ENCODE measurements around the gene PLCD1. TPM values are rescaled to one million over a fixed set of nuclear protein-coding genes. Genes with fewer than 3 reads are reported as not detected.
A peak's percentile ranks its signal among the peaks of the same experiment; 100 is the strongest.

Gene PLCD1
- total and polyA plus RNA-seq, 7 experiments from 2014 or later = 13.1 to 44.0 (median 38.6) TPM

DNA sequence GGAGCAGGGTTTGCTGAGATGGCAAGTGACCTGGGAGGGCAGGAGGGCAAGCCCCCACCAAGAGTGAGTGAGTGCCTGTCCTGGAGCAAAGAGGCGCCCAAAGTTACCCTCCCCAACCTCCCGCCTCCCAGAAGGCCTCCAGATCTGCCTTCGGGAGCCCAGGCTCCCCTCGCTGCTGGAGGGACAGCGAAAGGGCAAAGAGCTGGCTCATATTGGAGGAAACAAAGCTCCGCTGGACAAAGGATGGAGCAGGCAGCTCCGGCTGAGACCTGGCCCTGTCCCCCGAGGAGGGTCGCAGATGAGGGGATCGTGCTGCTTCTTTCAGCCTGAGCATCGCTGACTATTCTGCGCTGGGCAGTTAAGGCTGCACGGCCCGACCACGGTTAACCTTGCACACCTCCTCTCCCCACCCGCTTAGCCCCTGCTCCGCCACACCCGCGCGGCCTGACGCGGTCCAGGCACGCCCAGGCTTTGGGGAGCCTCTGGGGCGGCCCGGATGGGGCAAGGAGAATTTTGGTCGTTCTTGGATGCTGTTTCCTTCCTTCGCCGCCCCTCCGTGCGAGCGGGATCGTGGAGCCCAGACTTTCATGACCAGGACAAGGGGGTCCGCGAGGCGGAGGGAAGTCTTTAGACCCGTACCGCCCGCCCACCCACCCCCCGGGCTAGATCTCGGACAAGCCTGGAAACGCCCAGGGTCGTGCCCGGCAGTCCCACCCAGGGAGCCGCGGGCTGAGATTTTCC, 651 bp downstream of the PLCD1 start:
- Mint-ChIP-seq H3K9me3 (no peaks in the 10 kb centered on the region), H3K27ac (peak overlapping the region in 7 of 9 donors; percentile 14 to 80 (median 57)), H3K27me3 (peaks cover 4 to 43% (median 18%) of the 10 kb centered on the region in 5 donors), H3K4me3 (peak overlapping the region; percentile 53 to 84 (median 72)), H3K4me1 (peaks cover 24 to 38% (median 29%) of the 10 kb centered on the region in 7 donors), H3K36me3 (peaks cover 0 to 3% (median 0%) of the 10 kb centered on the region in 5 donors)
- DNase-seq = no peak
- no peak for ATAC-seq
- H3K27me3 ChIP-seq (ENCODE audit: control insufficient read depth in 2 of 2, insufficient read depth in 2 of 2, low read length in 2 of 2) = peaks cover 0 to 3% of the 10 kb centered on the region in 2 donors
- POLR2A ChIA-PET = interaction anchor here (3.0 kb wide), 1 partner anchor 11 kb away, joined by 15 read pairs; the partner anchor contains the start of gene DLEC1
- H3K4me1 ChIP-seq (ENCODE audit: control insufficient read depth in 2 of 2, insufficient read depth in 2 of 2, low read length in 2 of 2) = peaks cover 25 to 27% of the 10 kb centered on the region in 2 donors
- H3K27ac ChIP-seq (ENCODE audit: low read depth, low read length) = no peak overlapping the region
- no peak overlapping the region for H3K4me3 ChIP-seq (ENCODE audit: low read length)
- no peaks in the 10 kb centered on the region for H3K9me3 ChIP-seq (ENCODE audit: control insufficient read depth in 2 of 3, low read length in 3 of 3)
- CTCF ChIA-PET = interaction anchor here (0.6 to 1.3 kb wide), 2 partner anchors 10 to 75 kb away, joined by 3 to 4 read pairs; partner anchors contain the start of gene DLEC1
- intact Hi-C loops (cut with micrococcal nuclease) = no loop called here
- no peaks in the 10 kb centered on the region for H3K36me3 ChIP-seq (ENCODE audit: control insufficient read depth in 2 of 3, insufficient read depth in 3 of 3, low read length in 3 of 3)

DNA sequence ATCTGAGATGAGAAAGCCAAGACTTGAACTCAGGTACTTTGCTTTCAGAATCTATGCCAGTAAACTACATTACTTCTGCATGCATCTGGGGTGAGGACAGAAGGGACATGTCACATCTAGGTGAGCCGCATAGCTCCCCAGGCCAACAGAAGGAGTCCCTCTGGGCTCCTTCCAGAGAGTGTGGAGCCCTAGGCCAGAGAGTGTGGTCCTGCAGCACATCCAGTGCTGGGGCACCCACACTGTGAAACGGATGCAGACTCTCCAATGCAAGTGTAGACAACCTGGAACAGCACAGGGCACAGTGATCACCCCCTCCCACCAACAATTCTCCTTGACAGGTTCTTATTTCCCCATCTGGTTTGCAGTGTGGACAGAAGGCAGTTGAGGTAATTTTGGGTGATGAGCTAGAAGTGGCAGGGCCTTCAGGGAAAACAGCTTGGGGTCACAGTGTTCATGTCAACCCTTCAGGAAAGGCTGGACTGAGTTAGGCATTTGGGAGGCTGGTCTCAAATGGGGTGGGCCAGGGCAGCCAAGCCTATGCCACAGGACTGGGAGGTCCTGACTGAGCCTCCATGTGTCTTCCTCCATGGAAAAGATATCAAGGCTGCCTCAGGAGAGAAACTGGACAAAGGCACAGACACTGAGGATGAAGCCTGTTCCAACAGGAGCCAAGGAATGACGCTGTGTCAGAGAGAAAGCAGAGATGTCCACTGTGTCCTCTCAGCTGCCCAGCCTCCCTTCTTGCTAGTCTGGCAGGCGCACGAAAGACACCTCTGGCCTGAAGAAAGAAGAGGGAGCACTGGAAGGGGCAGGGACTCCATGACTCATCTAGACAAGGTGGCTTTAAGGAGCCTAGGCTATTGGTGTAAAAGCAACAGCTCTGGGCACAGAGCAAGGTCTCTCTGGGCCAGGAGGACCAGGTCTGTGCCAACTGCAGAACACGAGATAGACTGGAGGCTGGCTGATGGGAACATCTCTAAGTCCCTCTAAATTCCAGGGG, 1.7 kb downstream of the PLCD1 start:
- POLR2A ChIA-PET = interaction anchor here (1.8 kb wide), 1 partner anchor 109 kb away, joined by 4 read pairs; the partner anchor contains the start of gene ACAA1
- H3K4me3 ChIP-seq (ENCODE audit: low read length) = no peak overlapping the region
- peaks cover 34 to 37% of the 10 kb centered on the region in 2 donors for H3K4me1 ChIP-seq (ENCODE audit: control insufficient read depth in 2 of 2, insufficient read depth in 2 of 2, low read length in 2 of 2)
- Mint-ChIP-seq H3K27me3 (peaks cover 0 to 41% (median 11%) of the 10 kb centered on the region in 5 donors), H3K4me3 (peak overlapping the region; percentile 53 to 84 (median 70)), H3K36me3 (peaks cover 0 to 3% (median 0%) of the 10 kb centered on the region in 5 donors), H3K9me3 (no peaks in the 10 kb centered on the region), H3K4me1 (peaks cover 28 to 48% (median 39%) of the 10 kb centered on the region in 7 donors), H3K27ac (peak overlapping the region in 4 of 9 donors; percentile 40 to 72 (median 58))
- peaks cover 0 to 3% of the 10 kb centered on the region in 2 donors for H3K27me3 ChIP-seq (ENCODE audit: control insufficient read depth in 2 of 2, insufficient read depth in 2 of 2, low read length in 2 of 2)
- H3K27ac ChIP-seq (ENCODE audit: low read depth, low read length) = no peak overlapping the region
- no peak for DNase-seq
- no peak for ATAC-seq
- H3K9me3 ChIP-seq (ENCODE audit: control insufficient read depth in 2 of 3, low read length in 3 of 3) = no peaks in the 10 kb centered on the region
- H3K36me3 ChIP-seq (ENCODE audit: control insufficient read depth in 2 of 3, insufficient read depth in 3 of 3, low read length in 3 of 3) = no peaks in the 10 kb centered on the region
- CTCF ChIA-PET = interaction anchor here (0.6 kb wide), 1 partner anchor 76 kb away, joined by 4 read pairs; no protein-coding TSS in a partner anchor
- intact Hi-C loops (cut with micrococcal nuclease) = no loop called here

DNA sequence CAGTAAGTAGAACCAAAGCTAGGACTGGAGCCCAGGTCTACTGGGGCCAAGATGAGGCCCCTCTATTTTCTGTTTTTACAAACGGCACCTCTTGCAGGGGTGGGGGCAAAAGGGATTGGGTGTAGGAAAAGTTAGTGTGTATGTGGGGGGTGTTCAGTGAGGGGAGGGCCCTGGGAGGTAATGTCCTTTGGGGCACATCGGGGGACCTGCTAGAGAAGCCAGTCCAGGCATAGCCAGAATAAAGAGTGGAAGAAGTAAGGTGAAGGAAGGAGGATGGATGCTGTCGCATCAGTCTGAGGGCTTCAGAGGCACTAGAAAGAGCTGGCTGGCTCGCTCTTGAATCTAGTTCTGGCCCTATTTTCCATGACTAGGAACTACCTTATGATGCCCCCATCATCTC, 2.6 kb downstream of the PLCD1 start:
- no peak overlapping the region for H3K27ac ChIP-seq (ENCODE audit: low read depth, low read length)
- ChIA-PET CTCF (no interaction called here), POLR2A (interaction anchor here (1.8 kb wide), 1 partner anchor 110 kb away, joined by 4 read pairs; the partner anchor contains the start of gene ACAA1)

DNA sequence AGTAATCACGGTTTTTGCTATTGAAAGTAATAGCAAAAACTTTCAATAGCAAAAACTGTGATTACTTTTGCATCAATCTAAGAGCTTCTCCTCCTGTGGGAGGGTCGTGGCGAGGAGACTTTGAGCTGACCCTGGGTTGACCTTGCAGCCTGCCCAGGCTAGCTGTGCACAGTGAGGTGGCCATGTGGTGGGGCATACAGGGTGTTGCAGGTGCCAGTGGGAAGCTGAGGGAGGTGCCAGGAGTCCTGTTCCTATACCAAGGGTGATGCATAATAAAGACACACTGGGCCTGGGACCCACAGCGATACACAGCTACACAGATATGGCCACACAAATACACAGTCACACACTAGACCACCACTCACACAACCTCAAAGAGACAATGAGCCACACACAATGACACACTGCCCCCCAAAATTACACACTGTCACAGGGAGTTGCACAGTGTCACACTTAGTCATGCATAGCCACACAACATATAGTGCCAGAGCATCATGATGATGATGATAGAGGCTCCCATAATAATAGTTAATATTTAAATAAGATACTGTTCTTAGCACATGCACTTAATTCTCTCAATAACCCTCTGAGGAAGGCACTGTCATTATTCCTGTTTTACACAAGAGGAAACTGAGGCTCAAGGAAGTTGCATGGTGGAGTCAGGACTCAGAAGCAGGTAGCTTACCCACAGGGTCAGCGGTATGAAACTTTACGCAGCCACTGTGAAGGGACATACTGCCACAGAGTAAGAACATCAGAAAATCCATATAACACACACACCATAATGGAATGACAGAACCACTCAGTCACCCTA, 6.3 kb downstream of the PLCD1 start:
- Histone ChIP-seq H3K36me3 (ENCODE audit: control insufficient read depth in 2 of 3, insufficient read depth in 3 of 3, low read length in 3 of 3) (peaks cover 0 to 25% (median 3%) of the 10 kb centered on the region in 3 experiments), H3K27me3 (ENCODE audit: control insufficient read depth in 2 of 2, insufficient read depth in 2 of 2, low read length in 2 of 2) (no peaks in the 10 kb centered on the region), H3K4me1 (ENCODE audit: control insufficient read depth in 2 of 2, insufficient read depth in 2 of 2, low read length in 2 of 2) (peaks cover 17 to 22% of the 10 kb centered on the region in 2 donors), H3K9me3 (ENCODE audit: control insufficient read depth in 2 of 3, low read length in 3 of 3) (no peaks in the 10 kb centered on the region), H3K27ac (ENCODE audit: low read depth, low read length) (peak overlapping the region; percentile 85), H3K4me3 (ENCODE audit: low read length) (peak overlapping the region; percentile 98)
- intact Hi-C loops (cut with micrococcal nuclease) = no loop called here
- H3K27me3 Mint-ChIP-seq = peaks cover 0 to 13% (median 0%) of the 10 kb centered on the region in 5 donors
- H3K9me3 Mint-ChIP-seq = peaks cover 0 to 2% (median 0%) of the 10 kb centered on the region in 11 donors
- no peak for ATAC-seq
- peaks cover 20 to 42% (median 32%) of the 10 kb centered on the region in 7 donors for H3K4me1 Mint-ChIP-seq
- ChIA-PET CTCF (interaction anchor here (1.7 kb wide), 1 partner anchor 19 kb away, joined by 11 read pairs; no protein-coding TSS in a partner anchor), POLR2A (interaction anchor here (1.3 to 1.6 kb wide), 3 partner anchors 10 to 115 kb away, joined by 3 to 6 read pairs (median 4); no protein-coding TSS in a partner anchor)
- H3K27ac Mint-ChIP-seq = peak overlapping the region; percentile 81 to 99 (median 90)
- peak overlapping the region; percentile 78 to 98 (median 88) for H3K4me3 Mint-ChIP-seq
- H3K36me3 Mint-ChIP-seq = peaks cover 0 to 20% (median 4%) of the 10 kb centered on the region in 5 donors
- no peak for DNase-seq

More for the DNA sequence above, 2.6 kb downstream of the PLCD1 start:
- Histone ChIP-seq H3K36me3 (ENCODE audit: control insufficient read depth in 2 of 3, insufficient read depth in 3 of 3, low read length in 3 of 3) (no peaks in the 10 kb centered on the region), H3K4me1 (ENCODE audit: control insufficient read depth in 2 of 2, insufficient read depth in 2 of 2, low read length in 2 of 2) (peaks cover 34 to 37% of the 10 kb centered on the region in 2 donors), H3K9me3 (ENCODE audit: control insufficient read depth in 2 of 3, low read length in 3 of 3) (no peaks in the 10 kb centered on the region), H3K4me3 (ENCODE audit: low read length) (no peak overlapping the region), H3K27me3 (ENCODE audit: control insufficient read depth in 2 of 2, insufficient read depth in 2 of 2, low read length in 2 of 2) (peaks cover 0 to 3% of the 10 kb centered on the region in 2 donors)
- Mint-ChIP-seq H3K4me3 (peak overlapping the region in 1 of 10 donors; percentile 44), H3K4me1 (peaks cover 26 to 51% (median 43%) of the 10 kb centered on the region in 7 donors), H3K36me3 (peaks cover 0 to 3% (median 0%) of the 10 kb centered on the region in 5 donors), H3K9me3 (no peaks in the 10 kb centered on the region), H3K27me3 (peaks cover 0 to 37% (median 10%) of the 10 kb centered on the region in 5 donors), H3K27ac (peak overlapping the region in 3 of 9 donors; percentile 39 to 59 (median 52))
- DNase-seq = no peak
- intact Hi-C loops (cut with micrococcal nuclease) = no loop called here
- no peak for ATAC-seq

GRCh38 chr3:38022301-38022700, 7.1 kb downstream of the PLCD1 start:
- peaks cover 20 to 42% (median 30%) of the 10 kb centered on the region in 7 donors for H3K4me1 Mint-ChIP-seq
- H3K27me3 ChIP-seq (ENCODE audit: control insufficient read depth in 2 of 2, insufficient read depth in 2 of 2, low read length in 2 of 2) = no peaks in the 10 kb centered on the region
- intact Hi-C loops (cut with micrococcal nuclease) = no loop called here
- peaks cover 0 to 5% (median 0%) of the 10 kb centered on the region in 5 donors for H3K27me3 Mint-ChIP-seq
- no peaks in the 10 kb centered on the region for H3K9me3 ChIP-seq (ENCODE audit: control insufficient read depth in 2 of 3, low read length in 3 of 3)
- ATAC-seq (no peak), DNase-seq (no peak)
- no peak overlapping the region for H3K4me3 ChIP-seq (ENCODE audit: low read length)
- peaks cover 3 to 27% (median 12%) of the 10 kb centered on the region in 5 donors for H3K36me3 Mint-ChIP-seq
- peaks cover 0 to 2% (median 0%) of the 10 kb centered on the region in 11 donors for H3K9me3 Mint-ChIP-seq
- peak overlapping the region; percentile 85 for H3K27ac ChIP-seq (ENCODE audit: low read depth, low read length)
- H3K4me3 Mint-ChIP-seq = peak overlapping the region in 3 of 10 donors; percentile 15 to 45 (median 19)
- CTCF ChIA-PET = interaction anchor here (1.0 to 1.7 kb wide), 2 partner anchors 18 to 21 kb away, joined by 4 to 11 read pairs; no protein-coding TSS in a partner anchor
- peaks cover 0 to 33% (median 3%) of the 10 kb centered on the region in 3 experiments for H3K36me3 ChIP-seq (ENCODE audit: control insufficient read depth in 2 of 3, insufficient read depth in 3 of 3, low read length in 3 of 3)
- POLR2A ChIA-PET = interaction anchor here (1.5 to 1.6 kb wide), 2 partner anchors 13 to 115 kb away, joined by 4 to 6 read pairs; no protein-coding TSS in a partner anchor
- H3K27ac Mint-ChIP-seq = peak overlapping the region in 8 of 9 donors; percentile 81 to 96 (median 86)
- peaks cover 17 to 22% of the 10 kb centered on the region in 2 donors for H3K4me1 ChIP-seq (ENCODE audit: control insufficient read depth in 2 of 2, insufficient read depth in 2 of 2, low read length in 2 of 2)

Measured in naive thymus-derived CD4-positive, alpha-beta T cell (primary cell).